Measurements from ENCODE around the gene CYP4F11. TPM values are rescaled to one million over a fixed set of nuclear protein-coding genes. Genes with fewer than 3 reads are reported as not detected.
"Not testable (repeated sequence)": the region's sequence is repeated elsewhere in the genome, so short reads cannot be mapped to it uniquely, and the experiment has no call there.

CYP4F11 gene
- total and polyA plus RNA-seq, 2 of the 4 experiments (the other 2 are of a cell fraction), result not detected

- H3K27ac ChIP-seq (ENCODE audit: insufficient read depth, low read length); H2BK15ac ChIP-seq (ENCODE audit: low read depth, low read length); H3K14ac ChIP-seq (replicated peaks; ENCODE audit: low read depth, low read length); H2BK5ac ChIP-seq (ENCODE audit: low read depth, low read length, poor library complexity, severe bottlenecking); H3K79me1 ChIP-seq (ENCODE audit: low read depth in 1 of 2, low read length in 2 of 2); H3K27me3 ChIP-seq (ENCODE audit: control insufficient read depth, insufficient read depth, low read length); H3K4me3 ChIP-seq (ENCODE audit: insufficient read depth, low read depth, low read length); H4K91ac ChIP-seq (ENCODE audit: insufficient read depth, low read depth, low read length); H3K18ac ChIP-seq (ENCODE audit: low read depth, low read length); H2AFZ ChIP-seq (replicated peaks; ENCODE audit: low read length, poor library complexity); H3K4ac ChIP-seq (ENCODE audit: low read depth, low read length); DNase-seq; POLR2A ChIA-PET (ENCODE audit: unreplicated experiment); ATAC-seq (ENCODE audit: low read depth); H2AK5ac ChIP-seq (ENCODE audit: low read depth, low read length); H3K9ac ChIP-seq (ENCODE audit: low read depth, low read length); H3K9me3 ChIP-seq (ENCODE audit: control insufficient read depth, insufficient read depth, low read length); H3K4me2 ChIP-seq (ENCODE audit: low read depth, low read length); dilution Hi-C loops (cut with HindIII; ENCODE audit: low sequenced_read_pairs, unreplicated experiment); H3K9me1 ChIP-seq (ENCODE audit: insufficient read depth, low read length); intact Hi-C loops (cut with micrococcal nuclease); H2BK20ac ChIP-seq (ENCODE audit: low read depth, low read length); H2BK120ac ChIP-seq (ENCODE audit: low read depth, low read length); H4K20me1 ChIP-seq (ENCODE audit: insufficient read depth, low read length); H2AK9ac ChIP-seq (replicated peaks; ENCODE audit: low read depth, low read length, poor library complexity); H3K23ac ChIP-seq (ENCODE audit: low read depth, low read length); H4K5ac ChIP-seq (ENCODE audit: low read depth, low read length); BruUV-seq (replicated peaks); H3K4me1 ChIP-seq (ENCODE audit: control insufficient read depth, insufficient read depth, low read length); H3K56ac ChIP-seq (ENCODE audit: extremely low read depth, insufficient read depth, low read length); H4K8ac ChIP-seq (ENCODE audit: low read depth in 2 of 2, low read length in 2 of 2); CTCF ChIA-PET; in situ Hi-C loops (cut with MboI; ENCODE audit: low sequenced_read_pairs); H3K36me3 ChIP-seq (ENCODE audit: control insufficient read depth, insufficient read depth, low read length): not testable (repeated sequence)
- no CpG with 5 or more reads among the region's 3 CpGs for WGBS, 2 experiments (ENCODE audit: extremely low coverage in 2 of 2, insufficient read length in 1 of 2)
Observed at GRCh38 chr19:15883329-15883728, 51.0 kb downstream of the CYP4F11 start.

Measured in IMR-90 (cell line).